GM21515 (cell line): ENCODE data around the gene SAP130.
"Not testable (repeated sequence)": the region's sequence is repeated elsewhere in the genome, so short reads cannot be mapped to it uniquely, and the experiment has no call there.

Experiments
- ATAC-seq: cut with Tn5 transposase; IDR thresholded peaks from one replicate; pipeline ENCODE4 v1.9.1; 2021; ENCODE audit not compliant: unreplicated experiment

SAP130 gene

GRCh38 chr2:127953849-127954248 is 74.0 kb downstream of the SAP130 start:
- ATAC-seq: no peak

- no peak for ATAC-seq
These were observed 74.6 kb downstream of the SAP130 start for GRCh38 chr2:127953128-127953718.

GRCh38 chr2:127951026-127951425 is 76.8 kb downstream of the SAP130 start:
- no peak for ATAC-seq

- no peak for ATAC-seq
These were observed 77.6 kb downstream of the SAP130 start for GRCh38 chr2:127950264-127950663.

GRCh38 chr2:127945281-127945680 is 82.6 kb downstream of the SAP130 start:
- no peak for ATAC-seq

- ATAC-seq: no peak
These were observed 84.7 kb downstream of the SAP130 start for GRCh38 chr2:127943186-127943585.

GRCh38 chr2:127942002-127942401 is 85.9 kb downstream of the SAP130 start:
- no peak for ATAC-seq

- ATAC-seq: no peak
These were observed 86.4 kb downstream of the SAP130 start for GRCh38 chr2:127941461-127941860.

- no peak for ATAC-seq
These were observed 87.2 kb downstream of the SAP130 start for GRCh38 chr2:127940641-127941040.

- ATAC-seq: no peak
These were observed 92.5 kb downstream of the SAP130 start for GRCh38 chr2:127935337-127935736.

- no peak for ATAC-seq
These were observed 95.5 kb downstream of the SAP130 start for GRCh38 chr2:127932199-127932876.

- ATAC-seq: no peak
These were observed 98.4 kb downstream of the SAP130 start for GRCh38 chr2:127929449-127929848.

GRCh38 chr2:127927384-127927783 is 100.5 kb downstream of the SAP130 start:
- ATAC-seq: no peak

- ATAC-seq: no peak
These were observed 109.9 kb downstream of the SAP130 start for GRCh38 chr2:127917916-127918315.

GRCh38 chr2:127913808-127914457 is 113.9 kb downstream of the SAP130 start:
- ATAC-seq: no peak

GRCh38 chr2:127911737-127912136 is 116.1 kb downstream of the SAP130 start:
- no peak for ATAC-seq

- ATAC-seq: no peak
These were observed 117.4 kb downstream of the SAP130 start for GRCh38 chr2:127910415-127910814.

GRCh38 chr2:127909019-127909418 is 118.8 kb downstream of the SAP130 start:
- ATAC-seq: no peak

- not testable (repeated sequence) for ATAC-seq
These were observed 120.0 kb downstream of the SAP130 start for GRCh38 chr2:127907733-127908400.

- no peak for ATAC-seq
These were observed 121.5 kb downstream of the SAP130 start for GRCh38 chr2:127906206-127906926.
